Measurements from ENCODE around the gene GALNT10.

DNA sequence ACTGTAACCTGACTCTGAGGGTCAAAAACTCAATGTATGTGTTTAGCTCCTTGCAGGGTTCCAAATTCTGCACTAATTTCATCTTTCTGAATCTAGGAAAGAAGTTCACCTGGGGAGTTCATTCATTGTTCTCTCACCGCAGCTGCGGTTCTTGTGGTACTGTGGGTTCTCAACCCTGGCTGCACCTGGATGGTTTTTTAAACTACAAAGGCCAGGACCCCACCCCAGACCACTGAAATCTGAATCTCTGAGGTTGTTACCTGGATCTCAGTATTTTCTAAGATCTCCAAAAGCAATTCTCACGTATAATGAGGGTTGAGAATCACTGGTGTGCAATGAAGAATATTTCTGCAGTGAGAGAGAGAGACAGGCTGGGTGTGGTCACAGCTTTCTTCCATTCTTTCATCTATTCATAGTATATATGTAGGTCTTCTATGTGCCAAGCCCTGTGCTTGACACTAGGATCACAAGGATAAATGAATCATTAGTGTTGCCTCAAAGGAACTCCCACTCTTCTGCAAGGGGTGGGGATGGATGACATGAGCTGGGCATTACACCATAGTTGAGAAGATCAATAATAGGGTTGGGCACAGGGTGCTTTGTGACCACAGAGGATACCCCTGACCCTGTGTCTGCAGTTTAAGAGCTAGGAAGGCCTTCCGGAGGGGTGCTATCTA is 109.8 kb downstream of the GALNT10 start:
- TF ChIP-seq POLR2AphosphoS5 (IDR thresholded peaks at IDR 0.05; ENCODE audit: low read depth) = no peak
- TF ChIP-seq, protein P1, sequence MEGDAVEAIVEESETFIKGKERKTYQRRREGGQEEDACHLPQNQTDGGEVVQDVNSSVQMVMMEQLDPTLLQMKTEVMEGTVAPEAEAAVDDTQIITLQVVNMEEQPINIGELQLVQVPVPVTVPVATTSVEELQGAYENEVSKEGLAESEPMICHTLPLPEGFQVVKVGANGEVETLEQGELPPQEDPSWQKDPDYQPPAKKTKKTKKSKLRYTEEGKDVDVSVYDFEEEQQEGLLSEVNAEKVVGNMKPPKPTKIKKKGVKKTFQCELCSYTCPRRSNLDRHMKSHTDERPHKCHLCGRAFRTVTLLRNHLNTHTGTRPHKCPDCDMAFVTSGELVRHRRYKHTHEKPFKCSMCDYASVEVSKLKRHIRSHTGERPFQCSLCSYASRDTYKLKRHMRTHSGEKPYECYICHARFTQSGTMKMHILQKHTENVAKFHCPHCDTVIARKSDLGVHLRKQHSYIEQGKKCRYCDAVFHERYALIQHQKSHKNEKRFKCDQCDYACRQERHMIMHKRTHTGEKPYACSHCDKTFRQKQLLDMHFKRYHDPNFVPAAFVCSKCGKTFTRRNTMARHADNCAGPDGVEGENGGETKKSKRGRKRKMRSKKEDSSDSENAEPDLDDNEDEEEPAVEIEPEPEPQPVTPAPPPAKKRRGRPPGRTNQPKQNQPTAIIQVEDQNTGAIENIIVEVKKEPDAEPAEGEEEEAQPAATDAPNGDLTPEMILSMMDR (IDR thresholded peaks at IDR 0.05; ENCODE audit: insufficient read depth, low read length) = no peak
- TF ChIP-seq REST (IDR thresholded peaks at IDR 0.05; ENCODE audit: insufficient replicate concordance, low read depth) = no peak
- TF ChIP-seq GABPA (IDR thresholded peaks at IDR 0.05; ENCODE audit: low read depth) = no peak
- no peak for TF ChIP-seq SPI1 (IDR thresholded peaks at IDR 0.05; ENCODE audit: borderline replicate concordance, low read depth)

Measured in HL-60 (cell line).